B cell (primary cell): ENCODE measurements around the gene MBNL2. TPM values are rescaled to one million over a fixed set of nuclear protein-coding genes. Genes with fewer than 3 reads are reported as not detected.
A peak's percentile ranks its signal among the peaks of the same experiment; 100 is the strongest.

Source experiments
- ATAC-seq: fragments of 200-7000 bp; cut with Tn5 transposase; one replicate; pipeline ENCODE4 v1.10.0; 2021; ENCODE audit warnings: low read depth, mild to moderate bottlenecking, moderate number of reproducible peaks, moderate library complexity
- CTCF ChIA-PET: fragments of 350-600 bp; sonication (Branson Sonifier 250); formaldehyde crosslinking; loops from one replicate; lab custom pipeline; 2021; ENCODE audit warnings: antibody characterized with exemption, inconsistent platforms; lab: Charles Lee
- POLR2A ChIA-PET: fragments of 350-600 bp; sonication (Branson Sonifier 250); formaldehyde crosslinking; loops from one replicate; lab custom pipeline; 2021; ENCODE audit warnings: antibody characterized with exemption; lab: Charles Lee
- DNase-seq: peaks from one replicate; pipeline ENCODE4 v3.0.0; 2013
- H2AFZ ChIP-seq: 2 replicates; pipeline ENCODE4 v1.6.1; 2012; ENCODE audit warnings: mild to moderate bottlenecking, low read depth, low read length; ENCODE audit not compliant: insufficient read depth, poor library complexity, severe bottlenecking
- H3K27ac ChIP-seq, 2 donors: 1 replicate in 1 of 2; 2 replicates in 1 of 2; pipeline ENCODE4 v1.5.1; 2012 to 2013; ENCODE audit warnings: low read length in 2 of 2, mild to moderate bottlenecking in 2 of 2, moderate library complexity in 1 of 2
- H3K27me3 ChIP-seq, 4 experiments: fragments of 200-600 bp in 1 of 4; sonication (generic) in 1 of 4; replicated peaks in 1 of 4; 1 replicate in 2 of 4; 2 replicates in 2 of 4; pipeline versions ENCODE4 v1.6.1 to v1.7.0; 2013 to 2016; ENCODE audit warnings: low read length in 3 of 4, mild to moderate bottlenecking in 2 of 4, mixed read lengths in 1 of 4, moderate library complexity in 1 of 4; ENCODE audit not compliant: insufficient read depth in 4 of 4, control insufficient read depth in 3 of 4; ENCODE audit errors: control extremely low read depth in 1 of 4
- H3K36me3 ChIP-seq, 2 experiments: replicated peaks in 1 of 2; 1 replicate in 1 of 2; 2 replicates in 1 of 2; pipeline versions ENCODE4 v1.6.1 to v1.7.1; 2013; ENCODE audit warnings: low read length in 1 of 2; ENCODE audit not compliant: insufficient read depth in 2 of 2, control insufficient read depth in 1 of 2; ENCODE audit errors: control extremely low read depth in 1 of 2, extremely low read depth in 1 of 2
- H3K4me1 ChIP-seq, 2 donors: fragments of 200-600 bp in 1 of 2; sonication (generic) in 1 of 2; 1 replicate in 1 of 2; 2 replicates in 1 of 2; pipeline versions ENCODE4 v1.5.1 to v1.6.1; 2013 to 2017; ENCODE audit warnings: low read length in 2 of 2; ENCODE audit not compliant: control insufficient read depth in 2 of 2, insufficient read depth in 2 of 2
- H3K4me2 ChIP-seq: replicated peaks from 2 replicates; pipeline ENCODE3; 2012; ENCODE audit warnings: mild to moderate bottlenecking, low read depth, low read length; ENCODE audit not compliant: poor library complexity, severe bottlenecking
- H3K4me3 ChIP-seq, 5 experiments: fragments of 200-600 bp in 1 of 5; sonication (generic) in 1 of 5; 1 replicate in 3 of 5; 2 replicates in 2 of 5; pipeline versions ENCODE4 v1.5.1 to v1.7.0; 2011 to 2016; ENCODE audit warnings: low read length in 4 of 5, mild to moderate bottlenecking in 4 of 5, low read depth in 2 of 5, control low read depth in 1 of 5, moderate library complexity in 1 of 5; ENCODE audit not compliant: insufficient read depth in 1 of 5; ENCODE audit errors: control extremely low read depth in 1 of 5, extremely low read depth in 1 of 5
- H3K79me2 ChIP-seq: fragments of 200-600 bp; sonication (generic); one replicate; pipeline ENCODE4 v1.6.0; 2016; ENCODE audit warnings: low read length; ENCODE audit not compliant: control insufficient read depth, insufficient read depth
- H3K9ac ChIP-seq: fragments of 200-600 bp; sonication (generic); 2 replicates; pipeline ENCODE4 v1.6.1; 2017; ENCODE audit warnings: mild to moderate bottlenecking, low read length, moderate library complexity
- H3K9me3 ChIP-seq, 3 donors: one replicate each; pipeline versions ENCODE4 v1.6.1 to v1.7.1; 2013; ENCODE audit warnings: low read length in 2 of 3; ENCODE audit not compliant: control insufficient read depth in 2 of 3, insufficient read depth in 1 of 3; ENCODE audit errors: control extremely low read depth in 1 of 3
- H4K20me1 ChIP-seq: 2 replicates; pipeline ENCODE4 v1.6.0; 2012; ENCODE audit warnings: mild to moderate bottlenecking, low read length; ENCODE audit not compliant: insufficient read depth, control insufficient read depth, poor library complexity, severe bottlenecking
- H3K27ac Mint-ChIP-seq: one replicate; pipeline ENCODE4 v1.8.0; 2021; ENCODE audit warnings: mixed read lengths
- H3K27me3 Mint-ChIP-seq: one replicate; pipeline ENCODE4 v1.8.0; 2021; ENCODE audit warnings: mixed read lengths
- H3K4me1 Mint-ChIP-seq: one replicate; pipeline ENCODE4 v1.8.0; 2021; ENCODE audit warnings: mixed read lengths
- H3K4me3 Mint-ChIP-seq: one replicate; pipeline ENCODE4 v1.8.0; 2021; ENCODE audit warnings: mixed read lengths
- H3K9me3 Mint-ChIP-seq: one replicate; pipeline ENCODE4 v1.8.0; 2022; ENCODE audit warnings: mixed read lengths; ENCODE audit not compliant: insufficient read depth
- EZH2 ChIP-seq: IDR thresholded peaks from 2 replicates; pipeline ENCODE4 v1.6.1; 2012; ENCODE audit warnings: borderline replicate concordance, low read depth, mild to moderate bottlenecking, moderate library complexity, low read length; ENCODE audit not compliant: insufficient read depth, poor library complexity, severe bottlenecking
- WGBS: methylation state at CpG from one replicate; pipeline ENCODE4 v1.1.5; 2013; ENCODE audit warnings: missing lambda C conversion rate; ENCODE audit not compliant: insufficient coverage; 5-methylcytosine and 5-hydroxymethylcytosine counted together
- intact Hi-C: fragments of 100-400 bp; cut with micrococcal nuclease; formaldehyde crosslinking; loops from one replicate; pipeline ENCODE4 v1.10.0; 2022
- polyA plus RNA-seq: library from polyadenylated mRNA; depleted of rRNA; stranded (reverse); fragments of >200 nt; gene quantifications from 2 replicates; pipeline ENCODE4 v1.2.3, GENCODE V29; 2012
- total RNA-seq, 2 donors: library from RNA; stranded (reverse); fragments of 120-200 nt in 1 of 2; gene quantifications; 1 replicate in 1 of 2; 2 replicates in 1 of 2; pipeline versions ENCODE4 v1.2.3 to v1.2.4, GENCODE V29; 2013 to 2022
- TF ChIP-seq, protein P1 (sequence below): fragments of 200-600 bp; IDR thresholded peaks from one replicate; pipeline ENCODE4 v1.8.0; 2022; ENCODE audit warnings: antibody characterized with exemption, mild to moderate bottlenecking

MBNL2 gene
- total and polyA plus RNA-seq, 2 donors (not counting 1 experiment from before 2014, with no cell fraction given): 6.9 to 50.1 TPM

DNA sequence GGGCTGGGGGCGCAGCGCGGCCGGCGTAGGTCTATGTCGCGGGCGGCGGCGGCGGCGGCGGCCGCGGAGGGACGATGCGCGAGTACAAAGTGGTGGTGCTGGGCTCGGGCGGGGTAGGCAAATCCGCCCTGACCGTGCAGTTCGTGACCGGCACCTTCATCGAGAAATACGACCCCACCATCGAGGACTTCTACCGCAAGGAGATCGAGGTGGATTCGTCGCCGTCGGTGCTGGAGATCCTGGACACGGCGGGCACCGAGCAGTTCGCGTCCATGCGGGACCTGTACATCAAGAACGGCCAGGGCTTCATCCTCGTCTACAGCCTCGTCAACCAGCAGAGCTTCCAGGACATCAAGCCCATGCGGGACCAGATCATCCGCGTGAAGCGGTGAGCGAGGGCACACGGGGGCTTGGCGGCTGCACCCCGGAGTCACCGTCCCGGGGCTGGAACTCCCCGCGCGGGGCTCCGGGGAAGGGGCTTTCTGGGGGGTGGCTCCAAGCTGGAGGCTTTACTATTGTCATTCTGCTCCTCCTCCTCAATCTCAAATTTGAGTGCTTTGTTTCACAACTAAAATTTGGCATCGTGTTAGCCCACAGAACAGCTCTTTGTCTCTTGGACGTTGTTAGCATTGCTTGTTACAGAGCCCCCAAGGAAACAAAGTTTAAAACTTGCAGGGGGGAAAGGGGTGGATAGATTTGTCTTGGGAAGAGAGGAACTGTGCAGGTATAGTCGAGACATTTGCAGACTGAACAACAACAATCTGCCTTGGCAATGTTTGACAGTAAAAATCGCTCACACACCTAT lies 212.5 kb downstream of the MBNL2 start:
- DNase-seq: no peak
- Histone ChIP-seq H4K20me1 (no peaks in the 10 kb centered on the region), H3K4me2 (peak overlapping the region; percentile 88), H3K4me3 (peak overlapping the region; percentile 27 to 71 (median 61)), H3K27me3 (no peaks in the 10 kb centered on the region), H3K79me2 (peaks cover 26% of the 10 kb centered on the region), H2AFZ (peak overlapping the region; percentile 71), H3K36me3 (no peaks in the 10 kb centered on the region), H3K9me3 (no peaks in the 10 kb centered on the region), H3K9ac (peak overlapping the region; percentile 72), H3K4me1 (peaks cover 9 to 11% of the 10 kb centered on the region in 2 donors), H3K27ac (peak overlapping the region; percentile 37 to 42)
- ChIA-PET CTCF (interaction anchor here (0.5 to 1.2 kb wide), 5 partner anchors 11 to 552 kb away, joined by 3 to 4 read pairs (median 3); no protein-coding TSS in a partner anchor), POLR2A (no interaction called here)
- no peaks in the 10 kb centered on the region for H3K9me3 Mint-ChIP-seq
- H3K4me3 Mint-ChIP-seq: peak overlapping the region; percentile 90
- peak; percentile 1 for ATAC-seq
- TF ChIP-seq EZH2: no peak
- TF ChIP-seq, protein P1, sequence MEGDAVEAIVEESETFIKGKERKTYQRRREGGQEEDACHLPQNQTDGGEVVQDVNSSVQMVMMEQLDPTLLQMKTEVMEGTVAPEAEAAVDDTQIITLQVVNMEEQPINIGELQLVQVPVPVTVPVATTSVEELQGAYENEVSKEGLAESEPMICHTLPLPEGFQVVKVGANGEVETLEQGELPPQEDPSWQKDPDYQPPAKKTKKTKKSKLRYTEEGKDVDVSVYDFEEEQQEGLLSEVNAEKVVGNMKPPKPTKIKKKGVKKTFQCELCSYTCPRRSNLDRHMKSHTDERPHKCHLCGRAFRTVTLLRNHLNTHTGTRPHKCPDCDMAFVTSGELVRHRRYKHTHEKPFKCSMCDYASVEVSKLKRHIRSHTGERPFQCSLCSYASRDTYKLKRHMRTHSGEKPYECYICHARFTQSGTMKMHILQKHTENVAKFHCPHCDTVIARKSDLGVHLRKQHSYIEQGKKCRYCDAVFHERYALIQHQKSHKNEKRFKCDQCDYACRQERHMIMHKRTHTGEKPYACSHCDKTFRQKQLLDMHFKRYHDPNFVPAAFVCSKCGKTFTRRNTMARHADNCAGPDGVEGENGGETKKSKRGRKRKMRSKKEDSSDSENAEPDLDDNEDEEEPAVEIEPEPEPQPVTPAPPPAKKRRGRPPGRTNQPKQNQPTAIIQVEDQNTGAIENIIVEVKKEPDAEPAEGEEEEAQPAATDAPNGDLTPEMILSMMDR: no peak
- H3K27me3 Mint-ChIP-seq: no peaks in the 10 kb centered on the region
- intact Hi-C loops: loop anchor here (5.0 to 10.0 kb wide), 3 partner anchors 1070 to 1768 kb away; partner anchors contain the start of gene UBAC2
- H3K4me1 Mint-ChIP-seq: peaks cover 30% of the 10 kb centered on the region
- WGBS: under 1% methylated on average over 58 of the region's 60 CpGs
- peak overlapping the region; percentile 88 for H3K27ac Mint-ChIP-seq

DNA sequence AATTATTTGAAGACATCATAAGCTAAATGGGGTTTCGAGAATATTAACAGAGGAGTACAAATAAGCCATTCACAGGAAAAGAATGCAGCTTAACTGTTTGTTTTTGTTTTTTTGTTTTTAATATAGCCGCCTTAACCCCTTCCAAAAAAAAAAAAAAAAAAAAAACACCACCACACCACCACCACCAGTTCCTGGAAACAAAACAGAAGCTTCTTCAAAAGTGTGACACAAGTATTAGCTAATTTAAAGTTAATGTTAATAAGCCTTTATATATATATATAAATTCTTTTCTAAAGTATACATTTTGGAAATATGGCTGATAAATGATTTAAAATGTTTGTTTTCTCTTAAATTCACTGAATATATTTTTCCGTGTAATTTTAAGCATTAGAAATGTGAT lies 213.2 kb downstream of the MBNL2 start:
- DNase-seq (no peak), ATAC-seq (no peak)
- ChIA-PET POLR2A (interaction anchor here (0.6 kb wide), 1 partner anchor 1408 kb away, joined by 3 read pairs; no protein-coding TSS in a partner anchor), CTCF (interaction anchor here (0.7 to 1.1 kb wide), 3 partner anchors 11 to 48 kb away, joined by 3 read pairs; no protein-coding TSS in a partner anchor)
- Histone ChIP-seq H3K79me2 (peaks cover 26% of the 10 kb centered on the region), H3K4me3 (peak overlapping the region in 3 of 5 experiments; percentile 53 to 71 (median 65)), H3K9ac (peak overlapping the region; percentile 72), H4K20me1 (no peaks in the 10 kb centered on the region), H3K27me3 (no peaks in the 10 kb centered on the region), H2AFZ (no peak overlapping the region), H3K36me3 (no peaks in the 10 kb centered on the region), H3K4me2 (peak overlapping the region; percentile 88), H3K4me1 (peaks cover 9 to 11% of the 10 kb centered on the region in 2 donors), H3K27ac (no peak overlapping the region), H3K9me3 (no peaks in the 10 kb centered on the region)
- Mint-ChIP-seq H3K4me3 (peak overlapping the region; percentile 90), H3K27me3 (no peaks in the 10 kb centered on the region), H3K9me3 (no peaks in the 10 kb centered on the region), H3K4me1 (peaks cover 30% of the 10 kb centered on the region), H3K27ac (no peak overlapping the region)
- no CpG with 5 or more reads among the region's 3 CpGs for WGBS
- intact Hi-C loops: loop anchor here (10.0 kb wide), 1 partner anchor 1069 kb away; no protein-coding TSS in a partner anchor
- TF ChIP-seq, protein P1: no peak
- no peak for TF ChIP-seq EZH2
